Measurements from ENCODE around the gene CKAP2L.
"Not testable (repeated sequence)": the region's sequence is repeated elsewhere in the genome, so short reads cannot be mapped to it uniquely, and the experiment has no call there.

The CKAP2L gene

GRCh38 chr2:112726487-112727190 lies 37.8 kb downstream of the CKAP2L start:
- peak; percentile 59 for DNase-seq (ENCODE audit: low read depth, low spot score)

- DNase-seq (ENCODE audit: low read depth, low spot score), result no peak
Measured at GRCh38 chr2:112725545-112726457, 38.6 kb downstream of the CKAP2L start.

- DNase-seq (ENCODE audit: low read depth, low spot score), result no peak
Measured at GRCh38 chr2:112724591-112725525, 39.6 kb downstream of the CKAP2L start.

- no peak for DNase-seq (ENCODE audit: low read depth, low spot score)
Measured at GRCh38 chr2:112723995-112724394, 40.4 kb downstream of the CKAP2L start.

GRCh38 chr2:112723547-112723940 lies 40.9 kb downstream of the CKAP2L start:
- DNase-seq (ENCODE audit: low read depth, low spot score), result no peak

- no peak for DNase-seq (ENCODE audit: low read depth, low spot score)
Measured at GRCh38 chr2:112722816-112723546, 41.4 kb downstream of the CKAP2L start.

- no peak for DNase-seq (ENCODE audit: low read depth, low spot score)
Measured at GRCh38 chr2:112721819-112722522, 42.4 kb downstream of the CKAP2L start.

- DNase-seq (ENCODE audit: low read depth, low spot score), result no peak
Measured at GRCh38 chr2:112720785-112721184, 43.6 kb downstream of the CKAP2L start, which contains the start of gene NT5DC4. TSS of gene NT5DC4 (plus strand) at chr2:112721020. CDS start at chr2:112721080, 60 bp downstream.

- DNase-seq (ENCODE audit: low read depth, low spot score), result no peak
Measured at GRCh38 chr2:112718863-112719370, 45.5 kb downstream of the CKAP2L start.

- not testable (repeated sequence) for DNase-seq (ENCODE audit: low read depth, low spot score)
Measured at GRCh38 chr2:112716826-112717352, 47.5 kb downstream of the CKAP2L start.

- not testable (repeated sequence) for DNase-seq (ENCODE audit: low read depth, low spot score)
Measured at GRCh38 chr2:112716094-112716493, 48.3 kb downstream of the CKAP2L start.

GRCh38 chr2:112714836-112715631 lies 49.4 kb downstream of the CKAP2L start:
- DNase-seq (ENCODE audit: low read depth, low spot score), result no peak

- no peak for DNase-seq (ENCODE audit: low read depth, low spot score)
Measured at GRCh38 chr2:112714331-112714730, 50.1 kb downstream of the CKAP2L start.

- no peak for DNase-seq (ENCODE audit: low read depth, low spot score)
Measured at GRCh38 chr2:112713926-112714325, 50.5 kb downstream of the CKAP2L start.

GRCh38 chr2:112713585-112713925 lies 50.9 kb downstream of the CKAP2L start:
- no peak for DNase-seq (ENCODE audit: low read depth, low spot score)

- DNase-seq (ENCODE audit: low read depth, low spot score), result no peak
Measured at GRCh38 chr2:112712903-112713584, 51.4 kb downstream of the CKAP2L start.

GRCh38 chr2:112712465-112712864 lies 51.9 kb downstream of the CKAP2L start:
- no peak for DNase-seq (ENCODE audit: low read depth, low spot score)

GRCh38 chr2:112710956-112711750 lies 53.3 kb downstream of the CKAP2L start:
- DNase-seq (ENCODE audit: low read depth, low spot score), result no peak

Data from activated naive CD8-positive, alpha-beta T cell treated with anti-CD3 and anti-CD28 coated beads, Interleukin-2, amount 50 U/mL, for 16 hours (primary cell).